Stimulated activated naive CD4-positive, alpha-beta T cell treated with Interleukin-2 at 50 U/mL for 16 hours (primary cell): ENCODE measurements around the gene OR10J4.
"Not testable (repeated sequence)": the region's sequence is repeated elsewhere in the genome, so short reads cannot be mapped to it uniquely, and the experiment has no call there.

Source experiments
- DNase-seq: peaks from one replicate; lab custom pipeline; 2025; lab: John Stamatoyannopoulos, UW

The OR10J4 gene

DNA sequence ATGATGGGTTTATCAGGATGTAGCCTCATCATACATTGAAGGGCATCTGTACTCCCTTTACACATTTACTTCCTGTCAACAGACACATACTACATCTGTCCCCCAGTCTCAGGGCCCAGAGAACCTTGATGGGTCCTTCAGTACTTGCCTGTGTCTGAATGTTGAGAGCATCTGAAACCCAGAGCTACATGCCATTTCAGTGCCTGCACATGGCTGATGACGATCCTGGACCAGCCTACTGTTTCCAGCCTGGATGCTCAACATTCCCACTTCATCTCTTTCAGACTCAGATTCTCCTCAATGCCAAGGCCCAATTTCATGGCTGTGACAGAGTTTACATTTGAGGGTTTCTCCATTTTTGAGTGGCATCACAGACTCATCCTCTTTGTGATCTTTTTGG, at the start of gene OR10J4:
OR10J4 (plus strand) TSS at position 301 of the 400 bp plus-strand sequence.
- no peak for DNase-seq

- DNase-seq = no peak
Measured at GRCh38 chr1:159406821-159407220, 25.2 kb upstream of the OR10J4 start.

DNA sequence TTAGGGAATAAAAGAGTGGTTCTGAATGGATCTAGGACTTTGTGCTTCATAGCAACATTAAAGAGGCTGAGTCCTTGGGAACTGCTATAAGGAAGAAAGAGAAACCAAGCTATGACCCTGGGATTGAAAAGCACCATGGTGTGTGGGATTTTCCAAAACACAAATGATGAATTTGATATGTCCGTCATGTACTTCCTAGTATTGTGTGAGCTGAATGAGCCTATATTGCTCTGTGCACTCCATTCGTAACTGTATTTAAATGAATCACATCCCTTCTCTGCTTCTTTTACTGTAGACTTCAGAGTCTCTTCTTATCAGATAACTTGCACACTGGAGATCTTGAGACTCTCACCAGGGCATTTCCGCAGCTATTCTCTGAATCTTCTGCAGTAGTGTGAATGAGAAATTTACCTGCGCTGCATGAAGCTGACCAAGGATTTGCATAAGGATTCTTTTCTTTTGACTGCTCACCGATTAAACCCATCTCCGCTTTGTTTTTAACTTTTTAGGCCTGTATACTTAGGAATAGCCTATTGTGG, 23.1 kb upstream of the OR10J4 start:
- DNase-seq = no peak

DNA sequence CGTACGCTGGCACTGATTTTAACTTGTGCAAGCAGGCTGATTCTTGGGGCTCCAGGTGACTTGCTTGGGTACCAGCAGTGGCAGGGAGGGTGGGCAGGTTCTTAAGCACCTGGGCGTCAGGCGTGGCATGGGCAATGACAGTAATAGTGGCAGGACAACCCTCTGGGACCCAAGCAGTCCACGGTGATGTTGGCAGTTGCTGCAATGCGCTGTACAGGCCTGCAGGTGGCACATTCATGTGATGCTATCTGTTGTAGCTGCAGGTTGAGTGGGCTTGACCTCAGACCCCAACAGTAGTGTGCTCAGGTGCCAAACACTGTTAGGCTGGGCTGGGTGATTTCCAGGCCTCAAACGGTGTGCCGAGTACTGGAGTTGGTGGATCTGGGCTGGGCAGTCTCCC, 10.2 kb upstream of the OR10J4 start:
- no peak for DNase-seq

DNA sequence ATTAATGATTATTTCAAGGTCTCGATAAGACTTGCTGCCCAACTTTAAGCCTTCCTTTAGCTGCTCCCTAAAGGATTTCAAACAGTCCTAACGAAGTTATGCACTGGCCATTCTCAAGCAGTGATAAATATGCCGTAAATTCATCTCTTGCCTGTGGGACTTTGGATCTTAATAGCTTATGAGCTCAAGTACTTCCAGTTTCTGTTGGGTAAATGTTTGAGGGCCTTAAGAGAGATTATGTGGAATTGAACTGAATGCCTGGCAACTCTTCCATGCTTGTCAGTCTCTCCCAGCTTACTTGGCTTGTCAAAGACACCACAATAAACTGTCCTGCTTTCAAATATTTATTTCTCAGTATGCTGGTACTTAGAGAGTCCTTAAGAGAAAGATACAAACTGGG, 3.5 kb upstream of the OR10J4 start:
- DNase-seq = no peak

DNA sequence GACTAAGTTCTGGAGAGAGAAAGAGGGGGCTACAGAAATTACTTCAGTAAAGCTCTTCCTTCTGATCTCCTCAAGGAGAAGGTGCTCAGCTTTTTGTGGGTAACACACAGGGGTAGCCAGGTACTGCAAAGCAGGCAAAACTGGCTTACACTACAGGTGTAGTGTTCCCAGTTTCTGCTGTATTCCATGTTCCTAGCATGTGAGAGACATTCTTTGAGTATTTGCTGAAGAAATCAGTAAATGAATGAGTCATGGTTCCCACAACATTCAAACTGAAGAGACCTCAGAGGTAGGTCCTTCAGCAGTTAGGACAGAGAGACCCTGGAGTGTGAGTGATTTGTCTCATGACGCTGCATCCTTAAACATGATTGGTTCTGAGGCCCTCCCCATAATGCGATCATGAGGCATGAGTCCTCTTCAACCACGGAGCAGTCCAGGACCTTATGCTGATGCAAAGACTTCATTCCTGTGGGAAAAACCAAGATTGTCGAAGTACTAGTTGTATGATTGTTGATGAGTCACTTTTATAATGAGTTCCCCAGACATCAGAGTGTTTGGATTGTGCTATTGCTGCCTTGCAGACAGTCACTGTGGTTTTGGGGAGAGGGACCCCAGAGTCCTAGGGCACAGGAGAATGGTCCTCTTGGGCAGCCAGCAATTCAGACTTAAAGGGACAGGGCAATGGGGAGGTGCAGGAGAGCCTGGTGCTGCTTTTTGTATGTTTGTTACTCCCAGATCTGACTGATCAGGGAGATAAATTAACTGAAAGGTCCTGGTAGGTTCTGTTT, 2.7 kb upstream of the OR10J4 start:
- no peak for DNase-seq

DNA sequence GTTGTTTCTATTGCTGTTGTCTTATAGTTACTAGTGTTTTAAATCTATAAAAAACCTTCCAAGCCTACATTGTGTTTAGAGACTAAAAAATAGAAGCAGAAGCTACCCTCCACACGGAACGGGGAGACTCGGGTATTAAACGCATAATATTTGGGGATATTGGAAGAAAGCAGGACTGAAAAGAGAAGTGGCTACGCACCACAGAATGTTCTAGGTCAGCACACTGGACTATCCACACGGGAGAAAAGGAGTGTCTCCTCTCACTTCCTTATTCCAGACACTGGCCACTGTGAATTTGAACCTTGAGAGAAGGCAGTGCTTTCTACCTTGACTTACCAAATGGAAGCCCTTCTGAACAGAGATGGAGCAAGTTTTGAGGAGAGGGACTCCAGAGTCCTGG, 1.0 kb upstream of the OR10J4 start:
- no peak for DNase-seq

DNA sequence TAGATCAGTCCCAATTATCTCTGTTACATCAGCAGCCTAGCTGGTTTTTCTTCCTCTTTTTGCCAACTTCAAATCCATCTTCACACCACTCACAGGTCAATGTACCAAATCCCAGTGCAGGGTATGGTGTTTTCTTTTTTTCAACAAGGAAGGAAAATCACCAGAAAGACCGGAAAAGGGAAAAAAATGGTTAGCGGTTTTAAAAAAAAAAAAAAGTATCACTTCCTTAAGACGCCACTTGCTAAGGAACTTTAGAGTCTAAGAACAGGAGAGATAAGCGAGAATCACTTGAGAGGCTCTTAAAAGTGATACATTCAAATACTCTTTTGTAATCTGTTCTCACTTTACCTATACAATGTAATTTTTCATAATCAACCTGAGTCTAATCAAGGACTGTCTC, 4.5 kb downstream of the OR10J4 start:
- DNase-seq = no peak

DNA sequence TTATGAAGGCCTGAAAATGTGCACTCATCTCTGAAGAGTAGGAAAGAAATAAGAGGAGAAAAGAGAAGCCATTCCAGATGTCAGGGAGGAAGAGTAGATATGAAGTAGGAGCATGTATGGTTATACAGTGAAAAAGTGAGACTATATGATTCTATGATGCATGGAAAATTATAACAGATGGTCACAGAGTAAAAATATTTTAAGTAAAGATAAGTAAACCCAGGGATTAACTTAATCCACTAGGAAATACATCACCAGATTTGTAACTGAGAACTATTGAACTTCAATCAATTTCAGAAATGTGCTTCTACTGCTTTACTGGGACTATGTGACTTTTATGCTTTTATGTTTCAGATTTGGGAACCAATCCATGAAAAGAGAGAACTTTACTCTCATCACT, 7.4 kb downstream of the OR10J4 start, which contains the start of gene OR10J1:
OR10J1 (plus strand) TSS at position 301 of the 400 bp plus-strand sequence; CDS start at position 371, 70 bp downstream.
- DNase-seq = no peak

DNA sequence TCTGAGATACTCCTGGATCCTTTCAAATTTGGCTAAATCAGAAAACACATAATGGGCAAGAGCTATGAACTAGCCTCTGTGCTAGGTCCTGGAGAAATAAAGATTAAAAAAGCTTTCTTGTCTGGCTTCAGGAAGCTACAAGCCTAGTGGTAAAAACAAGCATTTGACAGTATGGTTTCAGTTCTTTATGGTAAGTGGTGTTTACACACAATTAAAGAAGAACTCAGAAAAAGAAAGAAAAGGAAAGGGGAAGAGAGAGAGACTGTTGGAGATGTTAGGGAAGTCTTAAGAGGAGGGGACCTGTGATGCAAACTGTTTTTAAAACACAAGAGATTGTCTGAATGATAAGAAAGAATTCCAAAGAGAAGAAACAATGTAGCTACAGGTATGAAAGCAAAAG, 9.4 kb downstream of the OR10J4 start:
- DNase-seq = no peak

- no peak for DNase-seq
Measured at GRCh38 chr1:159442428-159442827, 10.4 kb downstream of the OR10J4 start.

GRCh38 chr1:159443066-159443750, 11.2 kb downstream of the OR10J4 start:
- no peak for DNase-seq

DNA sequence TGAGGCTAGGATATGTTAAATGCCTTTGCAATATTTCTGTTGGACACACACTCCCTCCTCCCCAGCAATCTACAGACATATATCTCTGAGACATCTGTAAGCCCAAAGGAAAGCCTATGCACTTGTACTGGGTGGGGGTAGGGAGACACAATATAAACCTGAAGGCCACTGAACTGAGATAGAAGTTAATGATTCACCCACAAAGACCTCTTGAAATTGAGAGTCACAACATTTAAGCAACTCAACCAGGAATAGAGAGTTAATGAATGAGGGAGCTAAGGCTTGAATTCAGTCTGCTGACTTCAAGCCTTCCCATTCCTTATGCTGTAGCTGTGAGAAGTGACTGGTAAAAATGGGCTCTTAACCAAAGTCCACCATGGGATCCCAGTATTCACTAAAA, 12.5 kb downstream of the OR10J4 start:
- no peak for DNase-seq

DNA sequence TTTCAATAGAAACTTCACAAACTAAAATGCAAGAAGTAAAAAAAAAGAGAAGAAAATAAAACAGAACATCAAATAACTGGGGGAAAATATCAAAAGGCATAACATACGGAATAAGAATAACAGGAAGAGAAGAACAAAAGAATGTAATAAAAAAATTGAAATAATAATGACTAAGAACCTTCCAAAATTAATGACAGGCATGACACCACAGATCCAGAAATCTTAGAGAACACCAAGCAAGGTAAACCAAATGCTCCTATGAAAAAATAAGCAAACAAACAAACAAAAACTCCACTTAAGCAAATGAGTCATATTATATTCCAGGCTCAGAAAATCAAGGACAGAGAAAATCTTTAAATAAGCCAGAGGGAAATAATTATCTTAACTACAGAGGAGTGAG, 16.2 kb downstream of the OR10J4 start:
- DNase-seq = no peak

DNA sequence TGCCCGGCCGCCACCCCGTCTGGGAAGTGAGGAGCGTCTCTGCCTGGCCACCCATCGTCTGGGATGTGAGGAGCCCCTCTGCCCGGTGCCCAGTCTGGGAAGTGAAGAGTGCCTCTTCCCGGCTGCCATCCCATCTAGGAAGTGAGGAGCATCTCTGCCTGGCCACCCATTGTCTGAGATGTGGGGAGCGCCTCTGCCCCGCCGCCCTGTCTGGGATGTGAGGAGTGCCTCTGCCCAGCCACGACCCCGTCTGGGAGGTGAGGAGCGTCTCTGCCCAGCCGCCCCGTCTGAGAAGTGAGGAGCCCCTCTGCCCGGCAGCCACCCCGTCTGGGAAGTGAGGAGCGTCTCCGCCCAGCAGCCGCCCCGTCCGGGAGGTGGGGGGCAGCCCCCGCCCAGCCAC, 17.6 kb downstream of the OR10J4 start:
- not testable (repeated sequence) for DNase-seq

DNA sequence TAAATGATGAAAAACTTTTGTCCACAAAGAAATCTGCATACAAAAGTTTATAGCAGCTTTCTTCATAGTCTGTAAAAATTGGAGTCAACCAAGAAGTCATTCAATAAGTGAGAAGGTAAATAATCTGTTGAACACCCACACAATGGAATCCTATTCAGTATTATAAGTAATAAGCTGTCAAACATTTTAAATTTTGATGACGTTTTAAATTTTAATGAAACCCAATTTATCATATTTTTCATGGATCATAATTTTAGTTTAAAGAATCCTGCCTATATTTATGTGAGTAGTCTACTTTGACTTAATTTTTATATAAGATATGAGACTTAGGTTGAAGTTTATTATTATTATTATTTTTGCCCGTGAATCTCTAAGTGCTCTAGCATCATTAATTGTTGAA, 27.5 kb downstream of the OR10J4 start:
- no peak for DNase-seq

DNA sequence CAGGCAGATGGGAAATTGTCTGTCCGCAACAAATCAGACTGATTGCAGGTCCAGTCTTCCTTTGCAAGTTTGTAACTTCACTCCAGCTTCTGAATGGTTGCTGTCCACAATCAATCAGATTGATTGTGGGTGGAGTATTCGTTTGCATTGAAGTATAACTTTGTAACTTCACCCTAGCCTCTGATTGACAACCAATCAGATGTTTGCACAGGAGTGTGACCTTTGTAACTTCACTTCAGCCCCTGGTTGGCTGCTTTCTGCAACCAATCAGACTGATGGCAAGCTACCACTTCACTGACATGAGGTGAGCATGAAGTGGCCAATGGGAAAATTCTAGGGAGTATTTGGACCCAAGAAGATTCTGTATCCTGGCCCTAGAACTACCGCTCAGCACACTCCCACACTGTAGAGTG, 33.2 kb downstream of the OR10J4 start:
- DNase-seq = no peak

DNA sequence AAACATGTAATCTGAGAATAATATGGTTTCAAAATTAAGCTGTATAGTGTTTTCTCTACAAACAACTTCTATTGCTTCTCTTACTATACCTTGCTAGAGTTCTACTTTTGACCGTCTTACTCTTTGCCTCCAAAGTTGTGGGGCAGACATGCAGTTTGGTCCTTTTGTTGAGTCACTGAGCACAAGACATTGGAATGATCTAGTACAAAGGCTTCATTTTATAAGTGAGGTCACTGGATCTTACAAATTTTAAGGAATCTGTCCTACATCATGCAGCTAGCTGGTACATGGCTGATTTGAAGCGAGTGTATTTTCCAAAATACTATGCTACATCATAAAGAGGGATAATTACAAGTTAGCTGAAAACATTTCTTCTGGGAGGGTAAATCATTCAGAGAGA, 36.3 kb downstream of the OR10J4 start:
- no peak for DNase-seq

DNA sequence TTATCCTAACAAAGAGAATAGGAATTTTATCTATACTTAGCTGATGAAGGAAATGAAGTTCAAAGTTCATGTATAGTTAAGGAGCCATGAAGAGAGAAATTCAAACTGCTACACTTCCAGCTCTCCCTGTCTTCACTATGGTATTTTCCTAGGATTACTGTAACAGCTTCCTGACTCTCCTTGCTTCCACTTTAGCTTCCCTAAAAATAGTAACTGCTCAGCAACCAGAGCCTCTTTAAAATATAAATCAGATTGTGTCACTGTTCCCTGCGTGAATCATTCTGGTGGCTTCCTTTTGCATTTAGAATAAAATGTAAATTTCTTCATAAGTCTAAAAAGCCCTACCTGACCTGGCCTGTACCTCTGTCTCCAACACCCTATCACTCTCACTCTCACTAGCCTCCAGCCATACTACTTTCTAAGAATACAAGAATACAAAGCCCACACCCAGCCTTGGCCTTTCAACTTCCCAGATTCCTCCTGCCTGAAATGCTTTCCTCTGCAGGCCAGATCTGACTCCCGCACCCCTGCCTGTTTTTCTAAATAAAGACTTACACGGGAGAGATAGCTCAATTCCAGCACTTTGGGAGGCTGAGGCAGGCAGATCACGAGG, 38.0 kb downstream of the OR10J4 start:
- DNase-seq = no peak

DNA sequence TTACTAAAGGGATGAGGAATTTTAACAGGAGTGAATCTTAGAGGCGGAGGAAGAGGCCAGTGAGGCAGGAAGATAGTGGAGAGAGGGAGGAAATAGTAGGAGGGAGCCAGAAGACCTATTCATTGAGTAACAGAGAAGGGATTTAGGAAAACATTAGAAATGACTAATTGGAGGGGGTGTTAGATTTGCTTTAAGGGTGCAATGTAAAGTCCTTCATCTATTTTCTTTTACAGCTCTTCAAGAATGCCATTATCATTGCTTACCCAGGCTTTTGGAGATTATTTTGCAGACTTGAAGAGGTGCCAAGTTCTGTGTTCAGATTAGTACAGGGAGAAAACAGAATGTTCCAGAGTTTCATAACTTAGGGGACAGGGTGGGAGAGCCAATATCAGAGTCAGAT, 41.3 kb downstream of the OR10J4 start:
- DNase-seq = no peak

GRCh38 chr1:159474926-159475325, 42.9 kb downstream of the OR10J4 start:
- no peak for DNase-seq
